ENCODE results near the gene CALML3.

DNA sequence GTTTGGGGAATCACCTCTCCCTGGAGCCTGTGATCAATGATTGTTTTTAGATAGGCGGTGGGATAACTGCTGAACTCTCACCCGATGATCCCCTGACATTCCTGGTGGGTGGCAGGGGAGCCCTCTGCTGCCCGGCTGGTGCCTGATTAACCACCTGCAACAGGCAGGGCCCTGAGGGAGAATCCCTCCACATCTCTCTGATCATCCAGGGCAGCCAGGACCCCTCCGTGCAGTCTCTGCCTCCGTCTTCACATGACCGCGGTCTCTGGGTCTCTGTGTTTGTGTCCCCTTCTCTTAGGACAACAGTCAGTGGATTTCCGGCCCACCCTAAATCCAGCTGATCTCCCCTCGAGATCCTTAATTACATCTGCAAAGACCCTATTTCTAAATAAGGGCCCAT is 42.7 kb upstream of the CALML3 start:
- TF ChIP-seq, protein P1, sequence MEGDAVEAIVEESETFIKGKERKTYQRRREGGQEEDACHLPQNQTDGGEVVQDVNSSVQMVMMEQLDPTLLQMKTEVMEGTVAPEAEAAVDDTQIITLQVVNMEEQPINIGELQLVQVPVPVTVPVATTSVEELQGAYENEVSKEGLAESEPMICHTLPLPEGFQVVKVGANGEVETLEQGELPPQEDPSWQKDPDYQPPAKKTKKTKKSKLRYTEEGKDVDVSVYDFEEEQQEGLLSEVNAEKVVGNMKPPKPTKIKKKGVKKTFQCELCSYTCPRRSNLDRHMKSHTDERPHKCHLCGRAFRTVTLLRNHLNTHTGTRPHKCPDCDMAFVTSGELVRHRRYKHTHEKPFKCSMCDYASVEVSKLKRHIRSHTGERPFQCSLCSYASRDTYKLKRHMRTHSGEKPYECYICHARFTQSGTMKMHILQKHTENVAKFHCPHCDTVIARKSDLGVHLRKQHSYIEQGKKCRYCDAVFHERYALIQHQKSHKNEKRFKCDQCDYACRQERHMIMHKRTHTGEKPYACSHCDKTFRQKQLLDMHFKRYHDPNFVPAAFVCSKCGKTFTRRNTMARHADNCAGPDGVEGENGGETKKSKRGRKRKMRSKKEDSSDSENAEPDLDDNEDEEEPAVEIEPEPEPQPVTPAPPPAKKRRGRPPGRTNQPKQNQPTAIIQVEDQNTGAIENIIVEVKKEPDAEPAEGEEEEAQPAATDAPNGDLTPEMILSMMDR (IDR thresholded peaks at IDR 0.05), result no peak
- no peak for TF ChIP-seq POLR2A (IDR thresholded peaks at IDR 0.05)
